ENCODE data around the gene PFAS.

DNA sequence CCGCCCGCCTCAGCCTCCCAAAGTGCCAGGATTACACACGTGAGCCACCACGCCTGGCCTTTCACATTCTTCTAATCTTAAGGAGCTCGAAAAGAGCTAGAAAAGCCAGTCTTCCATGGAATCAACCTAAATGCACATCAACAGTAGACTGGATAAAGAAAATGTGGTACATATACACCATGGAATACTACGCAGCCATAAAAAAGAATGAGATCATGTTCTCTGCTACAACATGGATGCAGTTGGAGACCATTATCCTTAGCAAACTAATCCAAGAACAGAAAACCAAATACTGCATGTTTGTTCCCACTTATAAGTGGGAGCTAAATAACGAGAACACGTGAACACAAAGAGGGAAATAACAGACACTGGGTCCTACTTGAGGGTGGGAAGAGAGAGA, 4.3 kb upstream of the PFAS start:
- TF ChIP-seq, protein P1, sequence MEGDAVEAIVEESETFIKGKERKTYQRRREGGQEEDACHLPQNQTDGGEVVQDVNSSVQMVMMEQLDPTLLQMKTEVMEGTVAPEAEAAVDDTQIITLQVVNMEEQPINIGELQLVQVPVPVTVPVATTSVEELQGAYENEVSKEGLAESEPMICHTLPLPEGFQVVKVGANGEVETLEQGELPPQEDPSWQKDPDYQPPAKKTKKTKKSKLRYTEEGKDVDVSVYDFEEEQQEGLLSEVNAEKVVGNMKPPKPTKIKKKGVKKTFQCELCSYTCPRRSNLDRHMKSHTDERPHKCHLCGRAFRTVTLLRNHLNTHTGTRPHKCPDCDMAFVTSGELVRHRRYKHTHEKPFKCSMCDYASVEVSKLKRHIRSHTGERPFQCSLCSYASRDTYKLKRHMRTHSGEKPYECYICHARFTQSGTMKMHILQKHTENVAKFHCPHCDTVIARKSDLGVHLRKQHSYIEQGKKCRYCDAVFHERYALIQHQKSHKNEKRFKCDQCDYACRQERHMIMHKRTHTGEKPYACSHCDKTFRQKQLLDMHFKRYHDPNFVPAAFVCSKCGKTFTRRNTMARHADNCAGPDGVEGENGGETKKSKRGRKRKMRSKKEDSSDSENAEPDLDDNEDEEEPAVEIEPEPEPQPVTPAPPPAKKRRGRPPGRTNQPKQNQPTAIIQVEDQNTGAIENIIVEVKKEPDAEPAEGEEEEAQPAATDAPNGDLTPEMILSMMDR (IDR thresholded peaks at IDR 0.05), result no peak
- no peak for TF ChIP-seq POLR2A (IDR thresholded peaks at IDR 0.05)

Measured in lower leg skin (tissue), 3 donors.